ENCODE data around the gene DAPL1.

DAPL1 gene

GRCh38 chr2:158778243-158778642 is 16.9 kb upstream of the DAPL1 start:
- no peak for DNase-seq

GRCh38 chr2:158779621-158780020 is 15.5 kb upstream of the DAPL1 start:
- DNase-seq: no peak

GRCh38 chr2:158781353-158781961 is 13.7 kb upstream of the DAPL1 start:
- DNase-seq: no peak

GRCh38 chr2:158782136-158782535 is 13.0 kb upstream of the DAPL1 start:
- no peak for DNase-seq

GRCh38 chr2:158782616-158783015 is 12.5 kb upstream of the DAPL1 start:
- DNase-seq: no peak

GRCh38 chr2:158783923-158784322 is 11.2 kb upstream of the DAPL1 start:
- DNase-seq: no peak

- DNase-seq: no peak
Measured at GRCh38 chr2:158786897-158787296, 8.2 kb upstream of the DAPL1 start.

GRCh38 chr2:158788951-158789350 is 6.2 kb upstream of the DAPL1 start:
- no peak for DNase-seq

GRCh38 chr2:158796652-158797051 is 1.5 kb downstream of the DAPL1 start:
- DNase-seq: no peak

- DNase-seq: no peak
Measured at GRCh38 chr2:158797963-158798700, 3.0 kb downstream of the DAPL1 start.

GRCh38 chr2:158799181-158799580 is 4.1 kb downstream of the DAPL1 start:
- DNase-seq: no peak

- no peak for DNase-seq
Measured at GRCh38 chr2:158803506-158803905, 8.4 kb downstream of the DAPL1 start.

GRCh38 chr2:158805255-158805654 is 10.1 kb downstream of the DAPL1 start:
- no peak for DNase-seq

- no peak for DNase-seq
Measured at GRCh38 chr2:158805936-158806335, 10.8 kb downstream of the DAPL1 start.

GRCh38 chr2:158806941-158807340 is 11.8 kb downstream of the DAPL1 start:
- no peak for DNase-seq

- no peak for DNase-seq
Measured at GRCh38 chr2:158808426-158808825, 13.3 kb downstream of the DAPL1 start.

GRCh38 chr2:158809816-158810215 is 14.7 kb downstream of the DAPL1 start:
- DNase-seq: no peak

- no peak for DNase-seq
Measured at GRCh38 chr2:158810731-158811460, 15.8 kb downstream of the DAPL1 start.

- no peak for DNase-seq
Measured at GRCh38 chr2:158815166-158815565, 20.0 kb downstream of the DAPL1 start.

GRCh38 chr2:158815658-158816057 is 20.5 kb downstream of the DAPL1 start:
- no peak for DNase-seq

- no peak for DNase-seq
Measured at GRCh38 chr2:158817588-158817987, 22.5 kb downstream of the DAPL1 start.

- DNase-seq: no peak
Measured at GRCh38 chr2:158818511-158818910, 23.4 kb downstream of the DAPL1 start.

- DNase-seq: no peak
Measured at GRCh38 chr2:158822193-158822592, 27.1 kb downstream of the DAPL1 start.
